ENCODE data around the gene EFNA5. TPM values are rescaled to one million over a fixed set of nuclear protein-coding genes. Genes with fewer than 3 reads are reported as not detected.

The EFNA5 gene
- total RNA-seq, 4 donors from 2014 or later, result 6.8 to 17.9 (median 11.5) TPM

GRCh38 chr5:107535849-107536248, 134.9 kb downstream of the EFNA5 start:
- Histone ChIP-seq H3K4me3 (no peak overlapping the region), H3K27ac (no peak overlapping the region), H3K4me1 (peaks cover 0 to 3% (median 0%) of the 10 kb centered on the region in 3 donors), H3K9me3 (no peaks in the 10 kb centered on the region), H3K36me3 (no peaks in the 10 kb centered on the region), H3K27me3 (no peaks in the 10 kb centered on the region)
- no peak for TF ChIP-seq CTCF (IDR thresholded peaks at IDR 0.05)
- no peak for TF ChIP-seq POLR2A (IDR thresholded peaks at IDR 0.05)
- intact Hi-C loops (cut with DNase I), result no loop called here
- DNase-seq, result no peak
- WGBS, 2 donors, result 58 to 73% methylated on average over 1 of the region's 1 CpG

GRCh38 chr5:107533910-107534876, 136.5 kb downstream of the EFNA5 start:
- Histone ChIP-seq H3K4me1 (peaks cover 0 to 2% (median 0%) of the 10 kb centered on the region in 3 donors), H3K36me3 (no peaks in the 10 kb centered on the region), H3K27me3 (no peaks in the 10 kb centered on the region), H3K4me3 (no peak overlapping the region), H3K9me3 (no peaks in the 10 kb centered on the region), H3K27ac (no peak overlapping the region)
- DNase-seq, result no peak
- intact Hi-C loops (cut with DNase I), result no loop called here
- TF ChIP-seq CTCF (IDR thresholded peaks at IDR 0.05) (no peak), POLR2A (IDR thresholded peaks at IDR 0.05) (no peak)
- 73 to 88% methylated on average over 2 of the region's 2 CpGs for WGBS, 2 donors

- intact Hi-C loops (cut with DNase I), result no loop called here
- WGBS, 2 donors, result 90 to 96% methylated on average over 7 of the region's 7 CpGs
These were observed 137.8 kb downstream of the EFNA5 start for GRCh38 chr5:107532916-107533315.

GRCh38 chr5:107532169-107532878, 138.4 kb downstream of the EFNA5 start:
- 89 to 94% methylated on average over 9 to 10 of the region's 10 CpGs for WGBS, 2 donors
- Histone ChIP-seq H3K36me3 (no peaks in the 10 kb centered on the region), H3K9me3 (no peaks in the 10 kb centered on the region), H3K27ac (no peak overlapping the region), H3K4me3 (no peak overlapping the region), H3K4me1 (no peaks in the 10 kb centered on the region), H3K27me3 (no peaks in the 10 kb centered on the region)
- no peak for DNase-seq
- intact Hi-C loops (cut with DNase I), result no loop called here
- TF ChIP-seq POLR2A (IDR thresholded peaks at IDR 0.05) (no peak), CTCF (IDR thresholded peaks at IDR 0.05) (no peak)

More at GRCh38 chr5:107532916-107533315, 137.8 kb downstream of the EFNA5 start:
- H3K4me1 ChIP-seq, result no peaks in the 10 kb centered on the region
- H3K9me3 ChIP-seq, result no peaks in the 10 kb centered on the region
- no peak for TF ChIP-seq CTCF (IDR thresholded peaks at IDR 0.05)
- no peak for TF ChIP-seq POLR2A (IDR thresholded peaks at IDR 0.05)
- no peak overlapping the region for H3K27ac ChIP-seq
- no peak for DNase-seq
- no peaks in the 10 kb centered on the region for H3K36me3 ChIP-seq
- no peak overlapping the region for H3K4me3 ChIP-seq
- H3K27me3 ChIP-seq, result no peaks in the 10 kb centered on the region

- H3K4me1 ChIP-seq, result peaks cover 0 to 4% (median 0%) of the 10 kb centered on the region in 3 donors
- no peaks in the 10 kb centered on the region for H3K27me3 ChIP-seq
- no peaks in the 10 kb centered on the region for H3K36me3 ChIP-seq
- H3K4me3 ChIP-seq, result no peak overlapping the region
- DNase-seq, result no peak
- TF ChIP-seq CTCF (IDR thresholded peaks at IDR 0.05) (no peak), POLR2A (IDR thresholded peaks at IDR 0.05) (no peak)
- intact Hi-C loops (cut with DNase I), result no loop called here
- 83 to 88% methylated on average over 7 of the region's 7 CpGs for WGBS, 2 donors
- H3K27ac ChIP-seq, result no peak overlapping the region
- H3K9me3 ChIP-seq, result no peaks in the 10 kb centered on the region
These were observed 139.4 kb downstream of the EFNA5 start for GRCh38 chr5:107531308-107531707.

All from esophagus squamous epithelium (tissue), 5 donors.